ENCODE measurements around the gene USP47. TPM values are rescaled to one million over a fixed set of nuclear protein-coding genes. Genes with fewer than 3 reads are reported as not detected.

The USP47 gene
- polyA plus RNA-seq, 1 experiment = 35.0 TPM

DNA sequence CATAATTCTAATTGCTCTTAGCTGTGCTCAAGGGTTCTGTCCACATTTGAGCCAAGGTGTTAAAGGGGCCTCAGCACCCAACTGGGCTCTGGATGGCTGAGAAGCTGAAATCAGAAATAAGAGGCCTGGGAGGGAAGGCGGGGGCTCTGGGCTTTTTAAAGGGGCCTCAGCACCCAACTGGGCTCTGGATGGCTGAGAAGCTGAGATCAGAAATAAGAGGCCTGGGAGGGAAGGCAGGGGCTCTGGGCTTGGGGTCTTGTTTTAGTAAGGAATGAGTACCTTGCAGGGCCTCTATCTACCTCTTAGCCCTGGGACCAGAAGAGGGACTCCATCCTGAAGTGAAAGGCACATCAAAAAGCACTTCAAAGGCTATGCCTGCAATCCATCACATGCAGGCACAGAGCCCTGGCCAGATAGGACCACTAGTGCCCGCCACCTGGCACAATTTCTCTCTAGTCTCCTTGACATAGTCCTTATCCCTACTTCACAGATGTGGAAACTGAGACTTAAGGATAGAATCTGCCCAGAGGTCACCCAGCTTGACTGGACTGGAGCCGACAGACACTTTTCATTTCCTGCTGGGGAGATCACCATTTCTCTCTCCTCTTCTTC is 131.1 kb downstream of the USP47 start:
- CTCF ChIA-PET = interaction anchor here (0.9 to 1.3 kb wide), 2 partner anchors 15 to 174 kb away, joined by 3 read pairs; no protein-coding TSS in a partner anchor

DNA sequence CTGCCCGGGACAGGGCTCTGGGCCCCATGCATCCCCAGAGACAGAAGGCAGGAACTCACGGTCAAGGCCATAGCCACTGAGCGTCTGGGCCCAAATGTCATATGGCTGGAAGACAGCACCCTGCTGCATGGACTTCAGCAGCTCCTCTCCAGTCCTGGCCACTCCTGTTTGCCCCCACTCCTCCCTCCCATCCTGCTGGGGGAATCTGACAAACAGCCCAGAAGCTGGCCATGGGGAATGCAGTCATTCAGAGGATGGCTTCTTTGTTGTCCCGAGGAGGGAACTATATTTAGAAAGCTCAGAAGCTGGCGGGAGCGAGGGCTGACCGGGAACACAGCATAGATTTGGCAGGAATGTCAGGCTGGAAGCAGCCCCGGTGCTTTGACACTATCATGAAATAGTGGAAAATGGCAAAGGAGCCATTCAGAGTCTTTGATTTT is 131.6 kb downstream of the USP47 start:
- TF ChIP-seq, protein P1, sequence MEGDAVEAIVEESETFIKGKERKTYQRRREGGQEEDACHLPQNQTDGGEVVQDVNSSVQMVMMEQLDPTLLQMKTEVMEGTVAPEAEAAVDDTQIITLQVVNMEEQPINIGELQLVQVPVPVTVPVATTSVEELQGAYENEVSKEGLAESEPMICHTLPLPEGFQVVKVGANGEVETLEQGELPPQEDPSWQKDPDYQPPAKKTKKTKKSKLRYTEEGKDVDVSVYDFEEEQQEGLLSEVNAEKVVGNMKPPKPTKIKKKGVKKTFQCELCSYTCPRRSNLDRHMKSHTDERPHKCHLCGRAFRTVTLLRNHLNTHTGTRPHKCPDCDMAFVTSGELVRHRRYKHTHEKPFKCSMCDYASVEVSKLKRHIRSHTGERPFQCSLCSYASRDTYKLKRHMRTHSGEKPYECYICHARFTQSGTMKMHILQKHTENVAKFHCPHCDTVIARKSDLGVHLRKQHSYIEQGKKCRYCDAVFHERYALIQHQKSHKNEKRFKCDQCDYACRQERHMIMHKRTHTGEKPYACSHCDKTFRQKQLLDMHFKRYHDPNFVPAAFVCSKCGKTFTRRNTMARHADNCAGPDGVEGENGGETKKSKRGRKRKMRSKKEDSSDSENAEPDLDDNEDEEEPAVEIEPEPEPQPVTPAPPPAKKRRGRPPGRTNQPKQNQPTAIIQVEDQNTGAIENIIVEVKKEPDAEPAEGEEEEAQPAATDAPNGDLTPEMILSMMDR (IDR thresholded peaks at IDR 0.05; ENCODE audit: low read depth, low read length) = no peak
- H3K9me3 ChIP-seq (ENCODE audit: control insufficient read depth, insufficient read depth, low read length) = no peaks in the 10 kb centered on the region; the same call in 1 of the 2 replicates
- H3K27ac ChIP-seq (ENCODE audit: low read depth, low read length) = peak overlapping the region; percentile 57
- no peak for DNase-seq (ENCODE audit: low read depth, low spot score)
- CTCF ChIA-PET = interaction anchor here (0.9 kb wide), 1 partner anchor 15 kb away, joined by 3 read pairs; no protein-coding TSS in a partner anchor
- H3K4me3 ChIP-seq (ENCODE audit: low read depth, low read length) = no peak overlapping the region
- no peaks in the 10 kb centered on the region for H3K27me3 ChIP-seq (ENCODE audit: control insufficient read depth, insufficient read depth, low read length)
- POLR2A ChIA-PET = interaction anchor here (0.6 kb wide), 1 partner anchor 72 kb away, joined by 5 read pairs; no protein-coding TSS in a partner anchor

More for the DNA sequence above, 131.1 kb downstream of the USP47 start:
- Histone ChIP-seq H3K4me3 (ENCODE audit: low read depth, low read length) (no peak overlapping the region), H3K27me3 (ENCODE audit: control insufficient read depth, insufficient read depth, low read length) (no peaks in the 10 kb centered on the region), H3K27ac (ENCODE audit: low read depth, low read length) (peak overlapping the region; percentile 57), H3K9me3 (ENCODE audit: control insufficient read depth, insufficient read depth, low read length) (no peaks in the 10 kb centered on the region; the same call in 1 of the 2 replicates)
- TF ChIP-seq, protein P1 (IDR thresholded peaks at IDR 0.05; ENCODE audit: low read depth, low read length) = no peak
- no peak for DNase-seq (ENCODE audit: low read depth, low spot score)
- POLR2A ChIA-PET = no interaction called here

DNA sequence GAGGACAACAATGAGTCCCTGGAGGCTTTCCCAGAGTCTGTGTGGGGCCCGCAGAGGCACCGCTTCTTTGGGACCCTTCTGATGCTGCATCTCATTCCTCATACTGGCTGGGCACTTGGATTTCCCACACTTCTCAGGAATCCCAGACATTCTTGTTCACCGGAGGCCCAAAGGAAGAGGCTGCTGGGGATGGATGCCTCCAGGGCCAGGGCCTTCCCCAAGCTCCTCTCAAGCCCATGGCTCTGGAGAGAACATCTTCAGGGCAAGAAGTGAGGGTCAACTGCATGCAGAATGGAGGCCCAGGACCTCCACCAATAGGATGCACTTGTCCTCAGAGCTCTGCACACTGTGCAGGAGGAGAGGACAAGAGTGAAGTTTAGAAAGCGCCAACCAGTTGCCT is 132.1 kb downstream of the USP47 start:
- POLR2A ChIA-PET = interaction anchor here (0.6 kb wide), 1 partner anchor 72 kb away, joined by 5 read pairs; no protein-coding TSS in a partner anchor
- CTCF ChIA-PET = no interaction called here

DNA sequence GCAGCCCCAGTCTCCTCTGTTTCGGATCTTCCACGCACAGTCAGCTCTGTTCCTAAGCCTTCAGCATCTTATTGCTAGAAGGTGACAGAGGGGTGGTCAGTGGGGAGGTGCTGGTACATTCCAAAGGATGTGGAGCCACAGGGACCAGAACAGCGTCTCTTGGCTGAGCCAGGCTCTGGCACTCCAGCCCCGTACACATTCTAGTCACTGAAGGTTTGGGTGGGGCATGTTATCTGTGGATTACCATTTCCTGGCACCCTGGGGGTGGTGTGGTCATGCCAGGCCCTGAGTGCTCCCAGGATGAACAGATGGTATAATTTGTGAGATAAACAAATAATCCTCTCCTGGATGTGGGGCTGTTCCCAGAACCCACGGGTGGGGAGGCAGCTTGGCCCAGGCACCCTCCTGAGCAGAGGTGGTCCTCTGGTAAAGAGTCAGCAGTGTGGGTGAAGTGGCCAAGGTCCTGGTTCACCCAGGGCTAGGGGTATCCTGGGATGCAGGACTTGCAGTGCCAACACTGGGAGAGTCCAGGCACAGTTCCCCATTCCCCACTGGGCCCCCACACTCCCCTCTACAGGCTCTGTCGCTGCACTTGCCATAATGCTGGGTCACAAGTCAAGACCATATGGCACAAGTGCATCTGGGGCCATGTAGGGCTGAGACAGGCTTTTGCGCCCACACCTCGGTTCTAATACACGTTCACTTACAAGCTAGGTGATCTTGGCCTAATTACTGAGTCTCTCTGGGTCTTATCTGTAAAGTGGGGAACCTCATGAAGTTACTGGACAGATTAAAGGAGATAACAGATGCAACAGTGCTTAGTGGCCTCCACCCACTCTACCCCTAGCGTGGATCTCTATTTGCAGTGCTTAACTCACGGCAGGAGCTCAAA is 133.7 kb downstream of the USP47 start:
- H3K9me3 ChIP-seq (ENCODE audit: control insufficient read depth, insufficient read depth, low read length) = no peaks in the 10 kb centered on the region; the same call in 1 of the 2 replicates
- no peak for DNase-seq (ENCODE audit: low read depth, low spot score)
- no peak overlapping the region for H3K4me3 ChIP-seq (ENCODE audit: low read depth, low read length)
- CTCF ChIA-PET = interaction anchor here (1.3 to 3.5 kb wide), 2 partner anchors 9 to 10 kb away, joined by 4 to 18 read pairs; no protein-coding TSS in a partner anchor
- TF ChIP-seq, protein P1 (IDR thresholded peaks at IDR 0.05; ENCODE audit: low read depth, low read length) = no peak
- POLR2A ChIA-PET = no interaction called here
- no peaks in the 10 kb centered on the region for H3K27me3 ChIP-seq (ENCODE audit: control insufficient read depth, insufficient read depth, low read length)
- H3K27ac ChIP-seq (ENCODE audit: low read depth, low read length) = no peak overlapping the region

More for the DNA sequence above, 132.1 kb downstream of the USP47 start:
- H3K27me3 ChIP-seq (ENCODE audit: control insufficient read depth, insufficient read depth, low read length) = no peaks in the 10 kb centered on the region
- TF ChIP-seq, protein P1 (IDR thresholded peaks at IDR 0.05; ENCODE audit: low read depth, low read length) = no peak
- H3K27ac ChIP-seq (ENCODE audit: low read depth, low read length) = peak overlapping the region; percentile 57
- no peaks in the 10 kb centered on the region; the same call in 1 of the 2 replicates for H3K9me3 ChIP-seq (ENCODE audit: control insufficient read depth, insufficient read depth, low read length)
- no peak for DNase-seq (ENCODE audit: low read depth, low spot score)
- H3K4me3 ChIP-seq (ENCODE audit: low read depth, low read length) = no peak overlapping the region

All from AG04450 (cell line).